ENCODE data around the gene BATF2.

BATF2 gene, protein sequence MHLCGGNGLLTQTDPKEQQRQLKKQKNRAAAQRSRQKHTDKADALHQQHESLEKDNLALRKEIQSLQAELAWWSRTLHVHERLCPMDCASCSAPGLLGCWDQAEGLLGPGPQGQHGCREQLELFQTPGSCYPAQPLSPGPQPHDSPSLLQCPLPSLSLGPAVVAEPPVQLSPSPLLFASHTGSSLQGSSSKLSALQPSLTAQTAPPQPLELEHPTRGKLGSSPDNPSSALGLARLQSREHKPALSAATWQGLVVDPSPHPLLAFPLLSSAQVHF

DNA sequence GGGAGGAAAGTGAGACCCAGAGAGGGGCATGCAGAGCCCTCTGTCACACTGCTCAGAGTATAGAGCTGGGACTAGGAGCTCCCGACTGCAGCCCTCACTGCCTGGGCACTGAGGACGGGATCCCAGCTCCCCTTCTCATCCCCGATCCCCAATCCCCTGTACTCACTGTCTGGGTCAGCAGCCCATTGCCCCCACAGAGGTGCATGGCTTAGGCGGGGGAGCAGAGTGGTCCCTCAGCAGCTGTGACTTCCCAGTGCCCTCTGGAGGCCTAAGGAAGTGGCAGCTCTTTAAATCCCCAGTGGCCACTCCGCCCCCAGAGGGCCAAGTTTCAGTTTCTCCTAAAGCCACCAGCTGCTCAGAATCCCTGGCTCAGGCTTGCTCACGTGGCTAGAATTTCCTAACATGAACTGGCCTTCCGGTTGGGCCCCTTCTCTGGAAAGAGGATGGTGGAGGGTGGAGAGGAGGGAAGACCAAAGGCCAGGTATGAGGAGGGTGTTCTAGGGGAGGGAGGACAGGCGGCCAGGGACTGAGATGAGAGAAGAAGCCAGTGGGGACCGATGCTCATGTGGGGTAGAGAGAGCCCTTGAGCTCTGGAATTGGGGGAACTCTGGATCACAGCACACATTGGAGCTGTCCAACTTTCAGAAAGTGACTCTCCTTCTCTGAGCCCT lies at the start of gene BATF2:
Gene BATF2, minus strand, starts transcription at position 262 of the 671 bp plus-strand sequence. Its CDS starts 57 bp downstream, at position 205.
- TF ChIP-seq, protein P1, sequence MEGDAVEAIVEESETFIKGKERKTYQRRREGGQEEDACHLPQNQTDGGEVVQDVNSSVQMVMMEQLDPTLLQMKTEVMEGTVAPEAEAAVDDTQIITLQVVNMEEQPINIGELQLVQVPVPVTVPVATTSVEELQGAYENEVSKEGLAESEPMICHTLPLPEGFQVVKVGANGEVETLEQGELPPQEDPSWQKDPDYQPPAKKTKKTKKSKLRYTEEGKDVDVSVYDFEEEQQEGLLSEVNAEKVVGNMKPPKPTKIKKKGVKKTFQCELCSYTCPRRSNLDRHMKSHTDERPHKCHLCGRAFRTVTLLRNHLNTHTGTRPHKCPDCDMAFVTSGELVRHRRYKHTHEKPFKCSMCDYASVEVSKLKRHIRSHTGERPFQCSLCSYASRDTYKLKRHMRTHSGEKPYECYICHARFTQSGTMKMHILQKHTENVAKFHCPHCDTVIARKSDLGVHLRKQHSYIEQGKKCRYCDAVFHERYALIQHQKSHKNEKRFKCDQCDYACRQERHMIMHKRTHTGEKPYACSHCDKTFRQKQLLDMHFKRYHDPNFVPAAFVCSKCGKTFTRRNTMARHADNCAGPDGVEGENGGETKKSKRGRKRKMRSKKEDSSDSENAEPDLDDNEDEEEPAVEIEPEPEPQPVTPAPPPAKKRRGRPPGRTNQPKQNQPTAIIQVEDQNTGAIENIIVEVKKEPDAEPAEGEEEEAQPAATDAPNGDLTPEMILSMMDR (IDR thresholded peaks at IDR 0.05; ENCODE audit: insufficient read depth, low read length, poor library complexity, severe bottlenecking) = peak; percentile 37
- no peak within 1 kb of the TSS for H3K4me3 ChIP-seq (replicated peaks; ENCODE audit: low read depth, low read length)
- no peaks in the 10 kb centered on the region for H3K27me3 ChIP-seq (replicated peaks; ENCODE audit: control insufficient read depth, insufficient read depth, low read length)
- no peaks in the 10 kb centered on the region for H3K36me3 ChIP-seq (ENCODE audit: control insufficient read depth, insufficient read depth, low read length)
- no peak for DNase-seq (ENCODE audit: extremely low read depth, insufficient read length)

DNA sequence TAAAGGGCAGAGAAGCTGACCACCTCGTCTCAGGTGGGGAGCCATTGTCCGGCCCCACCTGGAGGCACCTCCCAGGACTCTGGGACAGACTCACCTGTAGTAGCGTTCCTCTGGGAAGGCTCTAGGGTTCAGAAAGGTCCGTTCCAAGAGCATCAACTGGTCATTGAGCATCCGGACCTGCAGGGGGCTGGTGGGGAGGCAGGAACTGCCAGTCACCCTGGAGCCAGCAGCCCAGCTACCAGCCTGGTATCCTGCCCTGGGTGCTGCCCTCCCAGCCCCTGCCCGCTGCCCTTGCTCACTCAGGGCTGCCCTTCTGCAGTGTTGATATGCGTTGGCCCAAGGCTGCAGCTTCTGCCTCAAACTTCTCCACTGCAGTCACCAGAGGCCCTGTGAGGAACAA lies 49.0 kb upstream of the BATF2 start:
- H3K27me3 ChIP-seq (replicated peaks; ENCODE audit: control insufficient read depth, insufficient read depth, low read length) = no peaks in the 10 kb centered on the region
- no peak for DNase-seq (ENCODE audit: extremely low read depth, insufficient read length)
- TF ChIP-seq, protein P1 (IDR thresholded peaks at IDR 0.05; ENCODE audit: insufficient read depth, low read length, poor library complexity, severe bottlenecking) = no peak
- H3K4me3 ChIP-seq (replicated peaks; ENCODE audit: low read depth, low read length) = no peak overlapping the region
- H3K36me3 ChIP-seq (ENCODE audit: control insufficient read depth, insufficient read depth, low read length) = peaks cover 9% of the 10 kb centered on the region

DNA sequence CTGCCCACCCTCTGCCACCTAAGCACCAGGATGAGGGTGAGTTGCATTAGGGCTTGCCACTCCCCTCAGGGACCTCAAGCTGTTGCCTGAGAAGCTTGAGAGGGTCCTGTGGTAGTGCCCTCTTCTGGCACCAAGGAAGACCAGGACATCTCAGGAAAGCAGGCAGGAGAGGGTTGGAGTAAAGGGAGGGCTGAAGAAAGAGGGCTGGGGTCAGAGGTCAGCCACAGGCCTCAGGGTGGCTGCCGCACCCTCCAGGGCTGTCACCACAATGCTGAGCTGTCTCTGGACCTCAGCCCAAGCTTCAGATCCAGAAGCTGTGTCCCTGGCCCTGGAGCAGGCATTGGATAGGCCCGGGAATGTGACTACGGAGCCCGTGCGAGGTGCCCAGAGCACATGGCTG lies 48.3 kb upstream of the BATF2 start:
- H3K4me3 ChIP-seq (replicated peaks; ENCODE audit: low read depth, low read length) = no peak overlapping the region
- no peaks in the 10 kb centered on the region for H3K27me3 ChIP-seq (replicated peaks; ENCODE audit: control insufficient read depth, insufficient read depth, low read length)
- H3K36me3 ChIP-seq (ENCODE audit: control insufficient read depth, insufficient read depth, low read length) = peaks cover 9% of the 10 kb centered on the region
- DNase-seq (ENCODE audit: extremely low read depth, insufficient read length) = no peak
- TF ChIP-seq, protein P1 (IDR thresholded peaks at IDR 0.05; ENCODE audit: insufficient read depth, low read length, poor library complexity, severe bottlenecking) = no peak

DNA sequence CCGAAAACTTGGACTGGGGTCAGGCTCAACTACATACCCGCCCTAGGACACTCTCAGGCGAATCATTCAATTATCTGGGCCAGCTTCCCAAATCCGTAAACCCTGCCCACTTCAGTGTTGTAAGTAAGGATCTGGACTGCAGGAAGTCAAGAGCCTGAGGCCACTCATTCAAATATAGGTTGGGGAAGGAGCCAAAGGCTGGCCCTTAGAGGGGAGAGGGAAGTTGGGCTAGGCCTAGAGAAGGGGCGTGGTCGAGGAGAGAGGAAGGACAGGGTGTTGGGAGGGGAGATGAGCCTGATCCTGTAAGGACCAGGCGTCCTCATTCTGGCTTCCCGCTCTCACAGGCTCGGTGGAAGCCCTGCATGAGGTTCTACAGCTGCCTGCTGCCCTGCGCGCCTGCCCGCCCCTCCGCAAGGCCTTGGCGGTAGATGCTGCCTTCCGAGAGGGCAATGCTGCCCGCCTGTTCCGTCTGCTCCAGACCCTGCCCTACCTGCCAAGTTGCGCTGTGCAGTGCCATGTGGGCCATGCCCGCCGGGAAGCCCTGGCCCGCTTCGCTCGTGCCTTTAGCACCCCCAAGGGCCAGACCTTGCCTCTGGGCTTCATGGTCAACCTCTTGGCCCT lies 47.2 kb upstream of the BATF2 start:
- Histone ChIP-seq H3K36me3 (ENCODE audit: control insufficient read depth, insufficient read depth, low read length) (peaks cover 9% of the 10 kb centered on the region), H3K27me3 (replicated peaks; ENCODE audit: control insufficient read depth, insufficient read depth, low read length) (no peaks in the 10 kb centered on the region), H3K4me3 (replicated peaks; ENCODE audit: low read depth, low read length) (no peak overlapping the region)
- DNase-seq (ENCODE audit: extremely low read depth, insufficient read length) = no peak
- TF ChIP-seq, protein P1 (IDR thresholded peaks at IDR 0.05; ENCODE audit: insufficient read depth, low read length, poor library complexity, severe bottlenecking) = no peak

DNA sequence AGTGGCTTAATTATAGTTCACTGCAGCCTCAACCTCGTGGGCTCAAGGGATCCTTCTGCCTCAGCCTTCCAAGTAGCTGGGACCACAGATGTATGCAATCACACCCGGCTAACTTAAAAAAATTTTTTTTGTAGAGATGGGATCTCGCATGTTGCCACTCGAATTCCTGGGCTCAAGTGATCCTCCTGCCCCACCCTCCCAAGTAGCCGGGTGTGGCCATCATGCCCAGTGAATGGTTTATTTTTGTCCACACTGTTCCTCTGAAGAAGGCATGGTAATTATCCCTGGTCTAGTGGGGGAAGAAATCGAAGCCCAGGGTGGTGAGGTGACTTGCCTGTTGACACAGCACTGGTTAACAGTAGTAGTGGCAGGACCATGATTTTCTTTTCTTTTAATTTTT lies 46.1 kb upstream of the BATF2 start:
- DNase-seq (ENCODE audit: extremely low read depth, insufficient read length) = no peak
- Histone ChIP-seq H3K27me3 (replicated peaks; ENCODE audit: control insufficient read depth, insufficient read depth, low read length) (no peaks in the 10 kb centered on the region), H3K36me3 (ENCODE audit: control insufficient read depth, insufficient read depth, low read length) (peaks cover 13% of the 10 kb centered on the region), H3K4me3 (replicated peaks; ENCODE audit: low read depth, low read length) (no peak overlapping the region)
- TF ChIP-seq, protein P1 (IDR thresholded peaks at IDR 0.05; ENCODE audit: insufficient read depth, low read length, poor library complexity, severe bottlenecking) = no peak

Data from GM06990 (cell line).